Bronchial epithelial cell (primary cell): ENCODE data around the gene TMEM54. TPM values are rescaled to one million over a fixed set of nuclear protein-coding genes. Genes with fewer than 3 reads are reported as not detected.

Experiments
- DNase-seq: peaks from one replicate; pipeline ENCODE4 v3.0.0-alpha.2; 2010; ENCODE audit warnings: low read depth
- FAIRE-seq: peaks from 2 replicates; lab custom pipeline; 2011; peaks lifted over from hg19 to GRCh38; lab: Jason Lieb, UNC
- H3K27me3 ChIP-seq: 2 replicates; pipeline ENCODE4 v1.5.1; 2011; ENCODE audit warnings: low read length; ENCODE audit not compliant: control insufficient read depth, insufficient read depth
- H3K36me3 ChIP-seq: 2 replicates; pipeline ENCODE4 v1.5.1; 2011; ENCODE audit warnings: low read length; ENCODE audit not compliant: control insufficient read depth, insufficient read depth
- H3K4me3 ChIP-seq: 2 replicates; pipeline ENCODE4 v1.5.1; 2011; ENCODE audit warnings: mild to moderate bottlenecking, low read depth, low read length, control low read depth
- total RNA-seq: library from RNA; depleted of rRNA; stranded (reverse); fragments of >200 nt; gene quantifications from 2 replicates; pipeline ENCODE4 v1.2.1, GENCODE V29; 2014
- TF ChIP-seq, protein P1 (sequence below): IDR thresholded peaks from 2 replicates; pipeline ENCODE4 v1.5.1; 2011; ENCODE audit warnings: mild to moderate bottlenecking, moderate library complexity, low read length, control low read depth, inconsistent platforms; ENCODE audit not compliant: insufficient read depth, severe bottlenecking

The TMEM54 gene
- total RNA-seq, 1 donor from 2014 or later: 112 TPM

DNA sequence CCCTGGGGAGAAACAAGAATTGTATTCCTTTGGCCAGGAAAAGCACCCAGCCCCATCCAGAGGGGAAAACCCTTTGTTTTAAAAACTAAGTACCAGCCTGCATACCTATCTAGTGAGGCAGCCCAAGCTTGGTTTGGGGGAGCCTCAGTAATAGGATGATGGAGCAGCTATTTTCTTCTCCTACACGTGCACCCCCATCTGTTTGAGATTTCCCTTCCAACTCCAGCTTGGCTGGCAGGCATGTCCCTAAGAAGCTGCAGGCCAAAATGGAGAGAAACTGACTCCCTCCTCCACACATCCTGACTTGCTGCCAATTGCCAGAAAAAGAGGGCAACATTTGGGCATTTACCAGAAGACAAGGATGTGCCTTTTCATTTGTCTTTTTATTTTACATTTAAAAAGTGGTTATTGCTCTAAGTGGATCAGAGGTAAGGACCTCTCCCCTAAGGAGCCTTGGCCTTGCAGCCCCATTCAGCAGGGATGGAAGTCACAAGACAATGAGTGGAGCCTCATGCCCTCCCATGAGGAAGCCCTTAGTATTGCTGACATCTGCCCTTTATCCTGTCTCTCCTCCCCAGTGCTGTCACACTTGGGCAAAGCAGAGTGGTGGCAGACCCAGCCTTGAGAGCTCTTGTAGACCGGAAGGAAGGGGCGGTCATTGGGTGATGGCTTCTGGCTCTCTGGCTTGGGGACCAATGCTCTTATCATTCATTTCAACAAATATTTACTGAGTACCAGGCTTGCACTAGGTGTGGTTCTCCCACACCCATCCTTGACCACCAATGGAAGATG, 39.1 kb downstream of the TMEM54 start:
- Histone ChIP-seq H3K27me3 (no peaks in the 10 kb centered on the region), H3K4me3 (no peak overlapping the region), H3K36me3 (peaks cover 7% of the 10 kb centered on the region)
- DNase-seq (no peak), FAIRE-seq (no peak)
- TF ChIP-seq, protein P1, sequence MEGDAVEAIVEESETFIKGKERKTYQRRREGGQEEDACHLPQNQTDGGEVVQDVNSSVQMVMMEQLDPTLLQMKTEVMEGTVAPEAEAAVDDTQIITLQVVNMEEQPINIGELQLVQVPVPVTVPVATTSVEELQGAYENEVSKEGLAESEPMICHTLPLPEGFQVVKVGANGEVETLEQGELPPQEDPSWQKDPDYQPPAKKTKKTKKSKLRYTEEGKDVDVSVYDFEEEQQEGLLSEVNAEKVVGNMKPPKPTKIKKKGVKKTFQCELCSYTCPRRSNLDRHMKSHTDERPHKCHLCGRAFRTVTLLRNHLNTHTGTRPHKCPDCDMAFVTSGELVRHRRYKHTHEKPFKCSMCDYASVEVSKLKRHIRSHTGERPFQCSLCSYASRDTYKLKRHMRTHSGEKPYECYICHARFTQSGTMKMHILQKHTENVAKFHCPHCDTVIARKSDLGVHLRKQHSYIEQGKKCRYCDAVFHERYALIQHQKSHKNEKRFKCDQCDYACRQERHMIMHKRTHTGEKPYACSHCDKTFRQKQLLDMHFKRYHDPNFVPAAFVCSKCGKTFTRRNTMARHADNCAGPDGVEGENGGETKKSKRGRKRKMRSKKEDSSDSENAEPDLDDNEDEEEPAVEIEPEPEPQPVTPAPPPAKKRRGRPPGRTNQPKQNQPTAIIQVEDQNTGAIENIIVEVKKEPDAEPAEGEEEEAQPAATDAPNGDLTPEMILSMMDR: no peak

DNA sequence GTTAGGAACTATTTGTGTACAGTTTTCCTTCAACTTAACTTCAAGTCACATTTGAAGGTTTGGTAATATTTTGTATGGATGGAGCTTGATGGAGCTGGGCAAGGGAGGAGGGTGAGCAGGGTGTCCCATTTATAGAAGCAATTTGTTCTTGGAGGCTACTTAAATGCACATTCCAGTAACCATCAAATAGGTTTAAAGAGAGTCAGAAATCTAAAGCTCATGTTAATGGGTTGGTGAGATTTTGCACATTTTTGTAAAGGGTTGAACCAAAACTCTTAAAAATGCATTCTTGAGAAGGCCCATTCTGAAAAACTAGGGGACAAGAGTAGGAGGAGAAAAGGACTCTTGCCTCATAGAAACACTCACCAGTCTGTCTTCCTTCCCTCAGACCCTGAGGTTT, 40.6 kb downstream of the TMEM54 start:
- FAIRE-seq (no peak), DNase-seq (no peak)
- H3K27me3 ChIP-seq: no peaks in the 10 kb centered on the region
- no peak overlapping the region for H3K4me3 ChIP-seq
- peaks cover 9% of the 10 kb centered on the region for H3K36me3 ChIP-seq
- TF ChIP-seq, protein P1: no peak

DNA sequence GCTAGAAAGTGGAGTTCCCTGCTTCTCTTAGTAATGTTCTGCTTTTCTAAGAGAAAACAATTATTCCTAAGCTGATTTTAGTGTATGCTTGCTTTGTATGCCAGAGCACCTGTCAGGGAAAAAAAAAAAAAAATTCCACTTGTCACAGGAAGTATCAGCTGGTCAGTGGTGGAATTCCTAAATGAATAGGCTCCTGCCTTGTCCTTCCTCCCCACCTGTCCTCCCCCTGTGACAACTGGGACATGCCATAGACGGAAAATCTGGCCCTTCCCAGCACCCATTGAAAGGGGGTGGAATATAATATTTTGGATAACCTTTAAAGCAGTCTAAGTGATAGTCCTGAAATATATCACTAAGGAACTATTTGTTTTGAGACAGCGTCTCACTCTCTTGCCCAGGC, 41.3 kb downstream of the TMEM54 start:
- no peak for FAIRE-seq
- Histone ChIP-seq H3K27me3 (no peaks in the 10 kb centered on the region), H3K36me3 (peaks cover 9% of the 10 kb centered on the region), H3K4me3 (no peak overlapping the region)
- TF ChIP-seq, protein P1: no peak
- no peak for DNase-seq

DNA sequence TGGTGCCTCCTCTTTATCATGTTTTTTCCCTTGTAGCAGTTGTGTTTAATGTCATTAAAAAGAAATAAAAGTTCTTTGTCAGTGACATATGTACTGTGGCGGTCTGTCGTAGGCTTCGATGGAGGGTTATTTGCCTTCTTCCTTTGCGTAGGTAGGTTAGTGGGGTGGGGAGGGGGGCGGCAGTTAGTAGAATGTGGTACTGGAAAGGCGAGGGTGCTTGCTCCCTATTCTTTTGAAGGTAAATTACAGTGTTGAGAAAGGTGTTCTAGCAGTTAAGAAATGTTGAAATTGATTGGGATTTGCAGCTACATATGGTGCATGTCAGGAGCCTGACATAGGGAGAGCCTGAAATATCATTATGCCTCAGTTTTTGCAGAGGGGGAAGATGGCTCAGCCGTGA, 42.4 kb downstream of the TMEM54 start:
- Histone ChIP-seq H3K27me3 (no peaks in the 10 kb centered on the region), H3K4me3 (no peak overlapping the region), H3K36me3 (peaks cover 8% of the 10 kb centered on the region)
- TF ChIP-seq, protein P1: no peak
- no peak for FAIRE-seq
- no peak for DNase-seq

DNA sequence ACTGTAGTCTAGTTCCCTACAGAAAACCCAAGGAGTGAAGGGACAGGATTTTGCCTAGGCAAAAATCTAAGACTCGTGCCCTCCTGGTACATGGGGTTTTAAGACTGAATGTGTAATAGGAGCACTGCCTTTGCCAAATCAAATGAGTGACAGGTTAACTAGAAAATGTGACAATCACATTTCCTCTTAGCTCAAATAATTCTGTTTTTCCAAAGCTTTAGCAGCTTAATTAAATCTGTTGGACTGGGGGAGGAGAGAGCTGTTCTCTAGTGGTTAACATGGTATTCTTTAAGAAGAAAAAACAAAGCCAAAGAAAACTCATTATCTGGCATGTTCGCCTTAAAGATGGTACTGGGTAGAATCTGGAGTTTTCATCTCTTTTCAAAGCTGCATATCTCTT, 43.1 kb downstream of the TMEM54 start:
- Histone ChIP-seq H3K4me3 (no peak overlapping the region), H3K36me3 (peaks cover 8% of the 10 kb centered on the region), H3K27me3 (no peaks in the 10 kb centered on the region)
- DNase-seq: no peak
- TF ChIP-seq, protein P1: no peak
- FAIRE-seq: no peak
